IMR-90 (cell line): ENCODE measurements around the gene CNKSR3. TPM values are rescaled to one million over a fixed set of nuclear protein-coding genes. Genes with fewer than 3 reads are reported as not detected.
A peak's percentile ranks its signal among the peaks of the same experiment; 100 is the strongest.

ENCODE experiments used
- ATAC-seq: fragments of 200-7000 bp; cut with Tn5 transposase; 2 replicates; pipeline ENCODE4 v1.9.1; 2020; ENCODE audit warnings: low read depth, mild to moderate bottlenecking, moderate library complexity
- BruUV-seq: library from RNA; stranded (reverse); fragments of 400-500 nt; replicated peaks from 2 replicates; lab custom pipeline; 2021; lab: Mats Ljungman, UMichigan
- CTCF ChIA-PET: fragments of 300-600 bp; formaldehyde crosslinking; extraction: SDS; loops from one replicate; lab custom pipeline; 2021; ENCODE audit warnings: antibody characterized with exemption; lab: Yijun Ruan, JAX
- POLR2A ChIA-PET: fragments of 300-600 bp; sonication (Branson Sonifier 250); formaldehyde crosslinking; loops from one replicate; lab custom pipeline; 2022; ENCODE audit warnings: antibody characterized with exemption; ENCODE audit not compliant: unreplicated experiment; lab: Charles Lee
- DNase-seq: peaks from one replicate; pipeline ENCODE4 v3.0.0; 2013
- H2AFZ ChIP-seq: replicated peaks from 2 replicates; pipeline ENCODE3; 2013; ENCODE audit warnings: low read length, mild to moderate bottlenecking; ENCODE audit not compliant: poor library complexity
- H2AK5ac ChIP-seq: 2 replicates; pipeline ENCODE4 v1.6.1; 2013; ENCODE audit warnings: low read depth, low read length, inconsistent platforms
- H2AK9ac ChIP-seq: replicated peaks from 2 replicates; pipeline ENCODE3; 2013; ENCODE audit warnings: mild to moderate bottlenecking, low read depth, low read length, moderate library complexity; ENCODE audit not compliant: poor library complexity
- H2BK120ac ChIP-seq: 2 replicates; pipeline ENCODE4 v1.6.1; 2013; ENCODE audit warnings: low read depth, low read length, inconsistent platforms
- H2BK15ac ChIP-seq: 3 replicates; pipeline ENCODE4 v1.6.1; 2013; ENCODE audit warnings: low read depth, low read length, inconsistent platforms
- H2BK20ac ChIP-seq: 2 replicates; pipeline ENCODE4 v1.6.1; 2013; ENCODE audit warnings: low read depth, mild to moderate bottlenecking, inconsistent platforms, low read length, moderate library complexity
- H2BK5ac ChIP-seq: 2 replicates; pipeline ENCODE4 v1.6.1; 2013; ENCODE audit warnings: mild to moderate bottlenecking, low read depth, low read length, inconsistent platforms; ENCODE audit not compliant: poor library complexity, severe bottlenecking
- H3K14ac ChIP-seq: replicated peaks from 2 replicates; pipeline ENCODE4 v1.6.1; 2013; ENCODE audit warnings: low read depth, low read length, inconsistent platforms
- H3K18ac ChIP-seq: 2 replicates; pipeline ENCODE4 v1.6.1; 2013; ENCODE audit warnings: low read depth, low read length, control low read depth
- H3K23ac ChIP-seq: 2 replicates; pipeline ENCODE4 v1.6.1; 2013; ENCODE audit warnings: low read depth, low read length, inconsistent platforms
- H3K27ac ChIP-seq: 2 replicates; pipeline ENCODE4 v1.5.1; 2013; ENCODE audit warnings: mild to moderate bottlenecking, control low read depth, low read length; ENCODE audit not compliant: insufficient read depth
- H3K27me3 ChIP-seq: 2 replicates; pipeline ENCODE4 v1.6.1; 2013; ENCODE audit warnings: low read length; ENCODE audit not compliant: control insufficient read depth, insufficient read depth
- H3K36me3 ChIP-seq: 2 replicates; pipeline ENCODE4 v1.6.1; 2013; ENCODE audit warnings: low read length, mixed read lengths; ENCODE audit not compliant: control insufficient read depth, insufficient read depth
- H3K4ac ChIP-seq: 2 replicates; pipeline ENCODE4 v1.6.1; 2013; ENCODE audit warnings: low read depth, low read length, inconsistent platforms
- H3K4me1 ChIP-seq: 2 replicates; pipeline ENCODE4 v1.6.1; 2013; ENCODE audit warnings: low read length, mixed read lengths; ENCODE audit not compliant: control insufficient read depth, insufficient read depth
- H3K4me2 ChIP-seq: 2 replicates; pipeline ENCODE4 v1.6.1; 2013; ENCODE audit warnings: low read depth, mild to moderate bottlenecking, control low read depth, low read length, moderate library complexity
- H3K4me3 ChIP-seq: 2 replicates; pipeline ENCODE4 v1.5.1; 2013; ENCODE audit warnings: low read depth, mild to moderate bottlenecking, control low read depth, low read length, moderate library complexity; ENCODE audit not compliant: insufficient read depth
- H3K56ac ChIP-seq: 2 replicates; pipeline ENCODE4 v1.6.1; 2013; ENCODE audit warnings: low read length, inconsistent platforms; ENCODE audit not compliant: insufficient read depth; ENCODE audit errors: extremely low read depth
- H3K79me1 ChIP-seq, 2 experiments: 2 replicates each; pipeline ENCODE4 v1.6.1; 2013; ENCODE audit warnings: low read length in 2 of 2, inconsistent platforms in 1 of 2, low read depth in 1 of 2
- H3K9ac ChIP-seq: 2 replicates; pipeline ENCODE4 v1.6.1; 2013; ENCODE audit warnings: low read depth, low read length, control low read depth
- H3K9me1 ChIP-seq: 2 replicates; pipeline ENCODE4 v1.6.1; 2013; ENCODE audit warnings: low read length, inconsistent platforms; ENCODE audit not compliant: insufficient read depth
- H3K9me3 ChIP-seq: 2 replicates; pipeline ENCODE4 v1.6.1; 2013; ENCODE audit warnings: low read length; ENCODE audit not compliant: control insufficient read depth, insufficient read depth
- H4K20me1 ChIP-seq: 2 replicates; pipeline ENCODE4 v1.6.1; 2013; ENCODE audit warnings: low read length, inconsistent platforms; ENCODE audit not compliant: insufficient read depth
- H4K5ac ChIP-seq: 2 replicates; pipeline ENCODE4 v1.6.1; 2013; ENCODE audit warnings: mild to moderate bottlenecking, low read depth, low read length, control low read depth
- H4K8ac ChIP-seq, 2 experiments: 2 replicates each; pipeline ENCODE4 v1.6.1; 2013; ENCODE audit warnings: low read depth in 2 of 2, low read length in 2 of 2, control low read depth in 1 of 2, inconsistent platforms in 1 of 2
- H4K91ac ChIP-seq: 2 replicates; pipeline ENCODE4 v1.6.1; 2013; ENCODE audit warnings: low read depth, low read length, inconsistent platforms; ENCODE audit not compliant: insufficient read depth
- BHLHE40 ChIP-seq: fragments of 150-350 bp; IDR thresholded peaks from 2 replicates; pipeline ENCODE4 v1.6.1; 2016; ENCODE audit warnings: mild to moderate bottlenecking, low read depth, low read length
- CEBPB ChIP-seq: IDR thresholded peaks from 2 replicates; pipeline ENCODE4 v1.6.1; 2012; ENCODE audit warnings: low read depth, low read length, improper control_type of control experiment
- CHD1 ChIP-seq: IDR thresholded peaks from 2 replicates; pipeline ENCODE4 v1.6.1; 2012; ENCODE audit warnings: low read depth, low read length, improper control_type of control experiment
- FOS ChIP-seq: fragments of 150-350 bp; IDR thresholded peaks from 2 replicates; pipeline ENCODE4 v1.6.1; 2016; ENCODE audit warnings: low read depth, low read length
- MAFK ChIP-seq: IDR thresholded peaks from 2 replicates; pipeline ENCODE4 v1.6.1; 2012; ENCODE audit warnings: low read depth, low read length, improper control_type of control experiment
- MAZ ChIP-seq: IDR thresholded peaks from 2 replicates; pipeline ENCODE4 v1.6.1; 2012; ENCODE audit warnings: low read depth, mild to moderate bottlenecking, low read length, improper control_type of control experiment, moderate library complexity, borderline replicate concordance
- NFE2L2 ChIP-seq: fragments of 150-350 bp; IDR thresholded peaks from 2 replicates; pipeline ENCODE4 v1.6.1; 2016; ENCODE audit warnings: low read depth, mild to moderate bottlenecking, low read length
- POLR2A ChIP-seq: IDR thresholded peaks from 2 replicates; pipeline ENCODE4 v1.6.1; 2012; ENCODE audit warnings: mild to moderate bottlenecking, low read depth, low read length
- RAD21 ChIP-seq: IDR thresholded peaks from 2 replicates; pipeline ENCODE4 v1.6.1; 2012; ENCODE audit warnings: low read length, improper control_type of control experiment
- RCOR1 ChIP-seq: IDR thresholded peaks from 2 replicates; pipeline ENCODE4 v1.6.1; 2012; ENCODE audit warnings: mild to moderate bottlenecking, low read length, improper control_type of control experiment; ENCODE audit not compliant: insufficient replicate concordance
- RFX5 ChIP-seq: IDR thresholded peaks from 2 replicates; pipeline ENCODE4 v1.8.0; 2012; ENCODE audit warnings: low read depth, mild to moderate bottlenecking, low read length, moderate library complexity
- SMC3 ChIP-seq: fragments of 150-350 bp; IDR thresholded peaks from 2 replicates; pipeline ENCODE4 v1.6.1; 2016; ENCODE audit warnings: low read depth, mild to moderate bottlenecking, antibody characterized with exemption, low read length, moderate library complexity
- WGBS, 2 experiments: methylation state at CpG; one replicate each; pipeline versions ENCODE4 v1.1.5 to v1.1.7; 2013; ENCODE audit warnings: missing lambda C conversion rate in 2 of 2; ENCODE audit not compliant: insufficient read length in 1 of 2; ENCODE audit errors: extremely low coverage in 2 of 2; 5-methylcytosine and 5-hydroxymethylcytosine counted together
- dilution Hi-C: fragments of 300-500 bp; cut with HindIII; formaldehyde crosslinking; loops from one replicate; pipeline ENCODE4 v1.14.3; 2018; ENCODE audit warnings: low sequenced_read_pairs; ENCODE audit not compliant: unreplicated experiment
- in situ Hi-C: fragments of 300-500 bp; cut with MboI; formaldehyde crosslinking; loops from 3 replicates; pipeline ENCODE4 v1.14.3; 2019; ENCODE audit warnings: low sequenced_read_pairs, inconsistent platforms, mixed read lengths
- intact Hi-C: fragments of 100-400 bp; cut with micrococcal nuclease; formaldehyde crosslinking; loops from 2 replicates; pipeline ENCODE4 v1.10.0; 2022
- polyA plus RNA-seq, 3 experiments: library from polyadenylated mRNA; depleted of rRNA; stranded (reverse); fragments of >200 nt; gene quantifications; 2 replicates each; pipeline ENCODE4 v1.2.3, GENCODE V29; 2012; ENCODE audit warnings: low replicate concordance in 1 of 3
- total RNA-seq: library from RNA; depleted of rRNA; stranded (reverse); fragments of >200 nt; gene quantifications from 2 replicates; pipeline ENCODE4 v1.2.3, GENCODE V29; 2012
- TF ChIP-seq, protein P1 (sequence below): conservative IDR thresholded peaks from 2 replicates; pipeline ENCODE4 v1.5.1; 2012; ENCODE audit warnings: mild to moderate bottlenecking, low read depth, low read length, improper control_type of control experiment
- TF ChIP-seq, protein P2 (sequence below): fragments of 150-350 bp; IDR thresholded peaks from 2 replicates; pipeline ENCODE4 v1.6.1; 2017; ENCODE audit warnings: mild to moderate bottlenecking, antibody characterized with exemption, low read length, low read depth
- TF ChIP-seq, protein P3 (sequence below): fragments of 150-350 bp; IDR thresholded peaks from 2 replicates; pipeline ENCODE4 v1.6.1; 2016; ENCODE audit warnings: low read depth, mild to moderate bottlenecking, low read length, moderate library complexity, borderline replicate concordance

The CNKSR3 gene
- total and polyA plus RNA-seq, 2 of the 4 experiments (the other 2 are of a cell fraction) = 6.7 to 15.8 TPM

DNA sequence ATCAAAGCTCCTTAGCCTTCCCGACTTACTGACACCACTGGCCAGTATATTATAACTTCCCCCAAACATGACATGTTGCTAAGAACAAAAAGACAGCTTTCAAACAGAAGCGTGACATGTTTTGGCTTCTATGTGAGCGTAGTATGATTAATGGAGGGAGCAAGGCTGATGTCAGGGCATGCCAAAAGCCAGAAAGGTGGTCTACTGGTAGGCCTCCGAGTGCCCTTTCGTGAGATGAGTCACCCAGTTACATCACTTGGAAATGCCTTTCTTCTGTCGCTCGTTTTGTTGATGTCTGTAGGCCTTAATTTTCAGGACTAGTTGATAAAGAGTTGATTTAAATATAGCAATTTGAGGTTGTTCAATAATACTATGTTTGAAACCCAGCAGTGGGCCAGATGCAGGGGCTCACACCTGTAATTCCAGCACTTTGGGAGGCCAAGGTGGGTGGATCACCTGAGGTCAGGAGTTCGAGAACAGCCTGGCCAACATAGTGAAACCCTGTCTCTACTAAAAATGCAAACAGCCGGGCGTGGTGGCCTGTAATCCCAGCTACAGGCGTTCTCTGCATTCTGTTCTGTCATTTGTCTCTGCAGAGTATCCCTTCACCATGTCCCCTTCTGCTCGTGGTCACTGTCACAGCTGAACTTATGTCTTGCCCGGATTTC is 53.3 kb downstream of the CNKSR3 start:
- H3K23ac ChIP-seq = no peak overlapping the region; the same call in 1 of the 2 replicates
- H3K36me3 ChIP-seq = no peaks in the 10 kb centered on the region
- peaks cover 4% of the 10 kb centered on the region; the same call in 1 of the 2 replicates for H3K9me1 ChIP-seq
- 83% methylated on average over 10 of the region's 13 CpGs; no CpG with 5 or more reads in 1 of the 2 experiments for WGBS, 2 experiments
- ChIA-PET POLR2A (interaction anchor here (0.6 kb wide), 1 partner anchor 17 kb away, joined by 8 read pairs; no protein-coding TSS in a partner anchor), CTCF (interaction anchor here (0.6 kb wide), 1 partner anchor 17 kb away, joined by 3 read pairs; no protein-coding TSS in a partner anchor)
- no peak overlapping the region for H3K4me3 ChIP-seq
- H3K27me3 ChIP-seq = no peaks in the 10 kb centered on the region
- H3K14ac ChIP-seq = 0 out of 2 replicates have a peak overlapping the region, but pooled peaks have one; percentile 0
- no peaks in the 10 kb centered on the region for H3K9me3 ChIP-seq
- no peak overlapping the region for H2BK120ac ChIP-seq
- H2AK5ac ChIP-seq = peak overlapping the region; percentile 84; the same call in 1 of the 2 replicates
- DNase-seq = peak; percentile 50
- H4K20me1 ChIP-seq = peaks cover 5% of the 10 kb centered on the region; the same call in 1 of the 2 replicates
- H3K56ac ChIP-seq = no peak overlapping the region
- H3K79me1 ChIP-seq = peaks cover 29 to 55% of the 10 kb centered on the region in 2 experiments
- in situ Hi-C loops = no loop called here
- H2BK5ac ChIP-seq = no peak overlapping the region
- no peak overlapping the region for H4K5ac ChIP-seq
- no peak overlapping the region for H2BK15ac ChIP-seq
- H2AK9ac ChIP-seq = no peak overlapping the region
- TF ChIP-seq, protein P1, sequence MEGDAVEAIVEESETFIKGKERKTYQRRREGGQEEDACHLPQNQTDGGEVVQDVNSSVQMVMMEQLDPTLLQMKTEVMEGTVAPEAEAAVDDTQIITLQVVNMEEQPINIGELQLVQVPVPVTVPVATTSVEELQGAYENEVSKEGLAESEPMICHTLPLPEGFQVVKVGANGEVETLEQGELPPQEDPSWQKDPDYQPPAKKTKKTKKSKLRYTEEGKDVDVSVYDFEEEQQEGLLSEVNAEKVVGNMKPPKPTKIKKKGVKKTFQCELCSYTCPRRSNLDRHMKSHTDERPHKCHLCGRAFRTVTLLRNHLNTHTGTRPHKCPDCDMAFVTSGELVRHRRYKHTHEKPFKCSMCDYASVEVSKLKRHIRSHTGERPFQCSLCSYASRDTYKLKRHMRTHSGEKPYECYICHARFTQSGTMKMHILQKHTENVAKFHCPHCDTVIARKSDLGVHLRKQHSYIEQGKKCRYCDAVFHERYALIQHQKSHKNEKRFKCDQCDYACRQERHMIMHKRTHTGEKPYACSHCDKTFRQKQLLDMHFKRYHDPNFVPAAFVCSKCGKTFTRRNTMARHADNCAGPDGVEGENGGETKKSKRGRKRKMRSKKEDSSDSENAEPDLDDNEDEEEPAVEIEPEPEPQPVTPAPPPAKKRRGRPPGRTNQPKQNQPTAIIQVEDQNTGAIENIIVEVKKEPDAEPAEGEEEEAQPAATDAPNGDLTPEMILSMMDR = no peak
- TF ChIP-seq RCOR1 = no peak
- TF ChIP-seq POLR2A = no peak
- no peak for TF ChIP-seq SMC3
- TF ChIP-seq FOS = no peak
- no peak for TF ChIP-seq RFX5
- TF ChIP-seq, protein P2, sequence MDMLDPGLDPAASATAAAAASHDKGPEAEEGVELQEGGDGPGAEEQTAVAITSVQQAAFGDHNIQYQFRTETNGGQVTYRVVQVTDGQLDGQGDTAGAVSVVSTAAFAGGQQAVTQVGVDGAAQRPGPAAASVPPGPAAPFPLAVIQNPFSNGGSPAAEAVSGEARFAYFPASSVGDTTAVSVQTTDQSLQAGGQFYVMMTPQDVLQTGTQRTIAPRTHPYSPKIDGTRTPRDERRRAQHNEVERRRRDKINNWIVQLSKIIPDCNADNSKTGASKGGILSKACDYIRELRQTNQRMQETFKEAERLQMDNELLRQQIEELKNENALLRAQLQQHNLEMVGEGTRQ = no peak
- no peak for TF ChIP-seq RAD21
- no peak for TF ChIP-seq CEBPB
- no peak for TF ChIP-seq MAFK
- TF ChIP-seq BHLHE40 = no peak
- no peak for TF ChIP-seq NFE2L2
- no peak for TF ChIP-seq MAZ
- TF ChIP-seq CHD1 = no peak
- TF ChIP-seq, protein P3, sequence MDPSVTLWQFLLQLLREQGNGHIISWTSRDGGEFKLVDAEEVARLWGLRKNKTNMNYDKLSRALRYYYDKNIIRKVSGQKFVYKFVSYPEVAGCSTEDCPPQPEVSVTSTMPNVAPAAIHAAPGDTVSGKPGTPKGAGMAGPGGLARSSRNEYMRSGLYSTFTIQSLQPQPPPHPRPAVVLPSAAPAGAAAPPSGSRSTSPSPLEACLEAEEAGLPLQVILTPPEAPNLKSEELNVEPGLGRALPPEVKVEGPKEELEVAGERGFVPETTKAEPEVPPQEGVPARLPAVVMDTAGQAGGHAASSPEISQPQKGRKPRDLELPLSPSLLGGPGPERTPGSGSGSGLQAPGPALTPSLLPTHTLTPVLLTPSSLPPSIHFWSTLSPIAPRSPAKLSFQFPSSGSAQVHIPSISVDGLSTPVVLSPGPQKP = no peak
- intact Hi-C loops = no loop called here
- no peak overlapping the region for H3K27ac ChIP-seq
- dilution Hi-C loops = no loop called here
- H3K4ac ChIP-seq = no peak overlapping the region
- H4K91ac ChIP-seq = no peak overlapping the region
- no peak overlapping the region for H2BK20ac ChIP-seq
- H3K18ac ChIP-seq = no peak overlapping the region
- no peak overlapping the region for H2AFZ ChIP-seq
- no peak overlapping the region for H3K4me2 ChIP-seq
- peaks cover 7% of the 10 kb centered on the region for H3K4me1 ChIP-seq
- no peak overlapping the region for H3K9ac ChIP-seq
- H4K8ac ChIP-seq = no peak overlapping the region
- BruUV-seq = no TSS peak
- peak; percentile 51 for ATAC-seq
